HepG2 (cell line): ENCODE data around the gene CC2D1A. TPM values are rescaled to one million over a fixed set of nuclear protein-coding genes. Genes with fewer than 3 reads are reported as not detected.

Source experiments
- ATAC-seq: fragments of 200-7000 bp; cut with Tn5 transposase; 3 replicates; pipeline ENCODE4 v1.9.1; 2020; ENCODE audit warnings: mild to moderate bottlenecking, moderate library complexity
- BruUV-seq: library from RNA; stranded (reverse); fragments of 400-500 nt; replicated peaks from 2 replicates; lab custom pipeline; 2021; lab: Mats Ljungman, UMichigan
- CTCF ChIA-PET: fragments of 300-600 bp; formaldehyde crosslinking; extraction: SDS; loops from one replicate; lab custom pipeline; 2021; ENCODE audit warnings: low total read pairs, inconsistent platforms, low intra/inter-chr PET ratio; lab: Yijun Ruan, JAX
- POLR2A ChIA-PET: fragments of 350-600 bp; sonication (Branson Sonifier 250); formaldehyde crosslinking; loops from one replicate; lab custom pipeline; 2020; ENCODE audit warnings: antibody characterized with exemption, inconsistent platforms; lab: Yijun Ruan, JAX
- DNase-seq: peaks from one replicate; pipeline ENCODE4 v3.0.0-alpha.2; 2015; ENCODE audit warnings: low spot score
- FAIRE-seq: peaks from 3 replicates; lab custom pipeline; 2011; peaks lifted over from hg19 to GRCh38; lab: Jason Lieb, UNC
- H2AFZ ChIP-seq: one replicate; pipeline ENCODE4 v1.6.1; 2011; ENCODE audit warnings: low read length, inconsistent platforms
- H3K27ac ChIP-seq: fragments of 300-600 bp; 3 replicates; pipeline ENCODE4 v1.8.0; 2011; ENCODE audit warnings: mixed run types, mild to moderate bottlenecking, mixed read lengths, low read length, inconsistent platforms; ENCODE audit not compliant: insufficient read depth; ENCODE audit errors: extremely low read length
- H3K27me3 ChIP-seq, 2 experiments: fragments of 200-600 bp in 1 of 2; 2 replicates in 1 of 2; 3 replicates in 1 of 2; pipeline versions ENCODE4 v1.6.0 to v1.8.0; 2011; ENCODE audit warnings: low read length in 2 of 2, mild to moderate bottlenecking in 2 of 2, moderate library complexity in 2 of 2, inconsistent platforms in 1 of 2; ENCODE audit not compliant: insufficient read depth in 2 of 2, control insufficient read depth in 1 of 2
- H3K36me3 ChIP-seq, 2 experiments: fragments of 200-600 bp in 1 of 2; replicated peaks in 1 of 2; 2 replicates in 1 of 2; 3 replicates in 1 of 2; pipeline versions ENCODE4 v1.5.1 to v1.8.0; 2011; ENCODE audit warnings: low read length in 2 of 2, inconsistent platforms in 1 of 2; ENCODE audit not compliant: insufficient read depth in 2 of 2, control insufficient read depth in 1 of 2
- H3K4me1 ChIP-seq: 2 replicates; pipeline ENCODE4 v1.5.1; 2012; ENCODE audit warnings: low read length, inconsistent platforms; ENCODE audit not compliant: insufficient read depth
- H3K4me2 ChIP-seq: 2 replicates; pipeline ENCODE4 v1.6.0; 2011; ENCODE audit warnings: low read depth, low read length, inconsistent platforms
- H3K4me3 ChIP-seq, 3 experiments: fragments of 200-600 bp in 1 of 3; sonication (generic), shearing (Covaris generic) in 1 of 3; replicated peaks in 1 of 3; 2 replicates each; pipeline ENCODE4 v1.5.1; 2011 to 2016; ENCODE audit warnings: low read length in 3 of 3, inconsistent platforms in 2 of 3, low read depth in 2 of 3, mild to moderate bottlenecking in 2 of 3, control low read depth in 1 of 3, mixed read lengths in 1 of 3; ENCODE audit not compliant: insufficient read depth in 1 of 3
- H3K79me2 ChIP-seq: one replicate; pipeline ENCODE4 v1.6.1; 2011; ENCODE audit warnings: low read length, inconsistent platforms; ENCODE audit not compliant: insufficient read depth
- H3K9ac ChIP-seq: 2 replicates; pipeline ENCODE4 v1.6.0; 2011; ENCODE audit warnings: mild to moderate bottlenecking, low read depth, low read length, inconsistent platforms; ENCODE audit not compliant: insufficient read depth
- H3K9me3 ChIP-seq: 2 replicates; pipeline ENCODE4 v1.5.1; 2012; ENCODE audit warnings: mild to moderate bottlenecking, low read length
- H4K20me1 ChIP-seq: 2 replicates; pipeline ENCODE4 v1.6.0; 2011; ENCODE audit warnings: inconsistent platforms, mild to moderate bottlenecking, low read length, moderate library complexity; ENCODE audit not compliant: insufficient read depth
- ATF7 ChIP-seq, 2 experiments: fragments of 450-650 bp in 1 of 2; sonication (generic) in 1 of 2; formaldehyde crosslinking in 1 of 2; IDR thresholded peaks; 2 replicates each; pipeline versions ENCODE4 v1.4.0 to v1.6.1; 2016 to 2020; ENCODE audit warnings: antibody characterized with exemption in 1 of 2, mild to moderate bottlenecking in 1 of 2, missing genetic modification reagents in 1 of 2
- FIP1L1 ChIP-seq: fragments of 200-400 bp; formaldehyde crosslinking; IDR thresholded peaks from 2 replicates; pipeline ENCODE4 v1.6.1; 2018; ENCODE audit warnings: low read depth, mild to moderate bottlenecking, low read length, moderate library complexity, borderline replicate concordance; ENCODE audit not compliant: insufficient read depth
- HOXD1 ChIP-seq: sonication (generic); formaldehyde crosslinking; IDR thresholded peaks from 2 replicates; pipeline ENCODE4 v1.5.0; 2020; ENCODE audit warnings: missing genetic modification reagents
- JUNB ChIP-seq: sonication (generic); formaldehyde crosslinking; IDR thresholded peaks from 2 replicates; pipeline ENCODE4 v1.8.0; 2022; ENCODE audit warnings: missing genetic modification reagents, mild to moderate bottlenecking, borderline replicate concordance
- SOX5 ChIP-seq: IDR thresholded peaks from 2 replicates; pipeline ENCODE4 v1.6.1; 2016; ENCODE audit warnings: borderline replicate concordance
- ZBED4 ChIP-seq: sonication (generic); formaldehyde crosslinking; IDR thresholded peaks from 2 replicates; pipeline ENCODE4 v1.4.0; 2020; ENCODE audit warnings: missing genetic modification reagents, borderline replicate concordance
- ZFP36 ChIP-seq: fragments of 150-350 bp; IDR thresholded peaks from 2 replicates; pipeline ENCODE4 v1.6.1; 2018; ENCODE audit warnings: borderline replicate concordance, low read length, low read depth; ENCODE audit not compliant: partially characterized antibody
- ZFY ChIP-seq: sonication (generic); formaldehyde crosslinking; IDR thresholded peaks from 2 replicates; pipeline ENCODE4 v1.4.0; 2020; ENCODE audit warnings: missing genetic modification reagents
- ZMYM4 ChIP-seq: sonication (generic); formaldehyde crosslinking; IDR thresholded peaks from 2 replicates; pipeline ENCODE4 v1.8.1; 2023; ENCODE audit warnings: mild to moderate bottlenecking, missing genetic modification reagents
- ZNF33B ChIP-seq: sonication (generic); formaldehyde crosslinking; IDR thresholded peaks from 2 replicates; pipeline ENCODE4 v1.5.1; 2020; ENCODE audit warnings: mild to moderate bottlenecking, missing genetic modification reagents
- ZNF7 ChIP-seq: IDR thresholded peaks from 2 replicates; pipeline ENCODE4 v1.6.1; 2016; ENCODE audit warnings: missing biosample characterization, missing genetic modification reagents
- WGBS: methylation state at CpG from one replicate; pipeline ENCODE4 v1.1.6; 2017; ENCODE audit warnings: low lambda C conversion rate; 5-methylcytosine and 5-hydroxymethylcytosine counted together
- in situ Hi-C: cut with HindIII; loops from 2 replicates; pipeline ENCODE4 v1.10.0; 2017; ENCODE audit warnings: low pct_unique_long_range_greater_than_20kb; ENCODE audit not compliant: extremely low pct_ligation_motif_present
- intact Hi-C: fragments of 100-400 bp; cut with micrococcal nuclease; formaldehyde crosslinking; loops from one replicate; pipeline ENCODE4 v1.10.0; 2022; ENCODE audit not compliant: unreplicated experiment
- polyA plus RNA-seq, 8 experiments: library from polyadenylated mRNA; depleted of rRNA in 3 of 8; stranded (reverse) in 7 of 8; unstranded in 1 of 8; fragments of >200 nt; fragmentation: Illumina TruSeq in 4 of 8; extraction: Trizol in 4 of 8; gene quantifications; 2 replicates each; pipeline versions ENCODE4 v1.2.1 to v1.2.3, GENCODE V29; 2011 to 2016; ENCODE audit warnings: low read depth in 4 of 8, missing spikeins in 1 of 8, mixed read lengths in 1 of 8; ENCODE audit not compliant: insufficient read depth in 1 of 8
- total RNA-seq, 5 experiments: library from RNA; depleted of rRNA; stranded (reverse); fragments of >200 nt; fragmentation: Illumina TruSeq; extraction: Trizol; gene quantifications; 2 replicates each; pipeline ENCODE4 v1.2.3, GENCODE V29; 2016; ENCODE audit warnings: low read depth in 1 of 5

The CC2D1A gene
- total and polyA plus RNA-seq, 2 of the 13 experiments (the other 11 are each of a cell fraction or from before 2014, with no cell fraction given) = 9.7 to 11.5 TPM

- Histone ChIP-seq H3K4me1 (peaks cover 36% of the 10 kb centered on the region), H3K27me3 (no peaks in the 10 kb centered on the region), H3K9ac (no peak overlapping the region), H3K9me3 (no peaks in the 10 kb centered on the region), H3K4me3 (no peak overlapping the region), H3K79me2 (no peaks in the 10 kb centered on the region), H2AFZ (no peak overlapping the region), H4K20me1 (no peaks in the 10 kb centered on the region), H3K27ac (peak overlapping the region; percentile 28), H3K4me2 (no peak overlapping the region), H3K36me3 (no peaks in the 10 kb centered on the region)
- intact Hi-C loops = no loop called here
- FAIRE-seq (no peak), ATAC-seq (0 out of 3 replicates have a peak, but pooled peaks have one; percentile 25), DNase-seq (no peak)
- CTCF ChIA-PET = no interaction called here
- TF ChIP-seq HOXD1 (CRISPR knock-in tag) = no peak
- no TSS peak for BruUV-seq
- POLR2A ChIA-PET = interaction anchor here (1.0 to 1.4 kb wide), 2 partner anchors 52 to 53 kb away, joined by 3 read pairs; partner anchors contain the start of gene DCAF15
- in situ Hi-C loops = loop anchor here (25.0 kb wide), 1 partner anchor 512 kb away; the partner anchor contains the start of gene DDX39A
- 50% methylated on average over 5 of the region's 5 CpGs for WGBS
Measured at GRCh38 chr19:13899912-13900584, 6.0 kb upstream of the CC2D1A start.

GRCh38 chr19:13902993-13903555 lies 2.9 kb upstream of the CC2D1A start:
- Histone ChIP-seq H3K36me3 (no peaks in the 10 kb centered on the region), H4K20me1 (no peaks in the 10 kb centered on the region), H3K4me3 (no peak overlapping the region), H3K27me3 (no peaks in the 10 kb centered on the region), H3K27ac (no peak overlapping the region), H3K9ac (no peak overlapping the region), H3K9me3 (no peaks in the 10 kb centered on the region), H3K79me2 (no peaks in the 10 kb centered on the region), H3K4me2 (no peak overlapping the region), H2AFZ (no peak overlapping the region), H3K4me1 (peaks cover 50% of the 10 kb centered on the region)
- ATAC-seq (no peak), FAIRE-seq (peak; percentile 23), DNase-seq (no peak)
- in situ Hi-C loops (no loop called here), intact Hi-C loops (no loop called here)
- WGBS = 53% methylated on average over 4 of the region's 4 CpGs
- no TSS peak for BruUV-seq
- POLR2A ChIA-PET = no interaction called here
- CTCF ChIA-PET = interaction anchor here (1.4 to 1.6 kb wide), 2 partner anchors 22 to 23 kb away, joined by 3 to 4 read pairs; no protein-coding TSS in a partner anchor
- TF ChIP-seq ZMYM4 (CRISPR knock-in tag) (peak; percentile 92), ZNF7 (no peak), ZBED4 (CRISPR knock-in tag) (no peak), ATF7 (IDR thresholded peaks at IDR 0.05) (no peak), ATF7 (CRISPR knock-in tag; IDR thresholded peaks at IDR 0.05) (no peak), ZNF33B (CRISPR knock-in tag) (no peak), ZFP36 (no peak), FIP1L1 (no peak), JUNB (no peak), ZFY (CRISPR knock-in tag) (peak; percentile 38; the same call in 1 of the 2 replicates), SOX5 (CRISPR knock-in tag) (no peak)
